Measurements from ENCODE around the gene SYNE1.

DNA sequence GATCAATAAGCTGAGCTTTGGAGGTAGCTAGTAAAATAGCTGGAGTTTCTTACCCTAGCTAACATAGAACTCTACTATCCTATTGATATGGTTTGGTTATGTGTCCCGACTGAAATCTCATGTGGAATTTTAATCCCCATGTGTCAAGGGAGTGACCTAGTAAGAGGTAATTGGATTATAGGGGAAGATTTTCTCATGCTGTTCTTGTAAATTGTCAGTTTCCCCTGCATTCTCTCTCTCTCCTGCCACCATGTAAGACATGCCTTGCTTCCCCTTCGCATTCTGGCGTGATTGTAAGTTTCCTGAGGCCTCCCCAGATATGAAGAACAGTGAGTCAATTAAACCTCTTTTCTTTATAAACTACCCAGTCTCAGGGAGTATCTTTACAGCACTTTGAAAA, 24.6 kb upstream of the SYNE1 start:
- TF ChIP-seq POLR2A (IDR thresholded peaks at IDR 0.05; ENCODE audit: low read length) = no peak
- TF ChIP-seq GATA1 (IDR thresholded peaks at IDR 0.05; ENCODE audit: low read depth, low read length) = no peak

Data from erythroblast (primary cell).